Progenitor cell of endocrine pancreas (in vitro differentiated cells): ENCODE data around the gene CRYM. TPM values are rescaled to one million over a fixed set of nuclear protein-coding genes. Genes with fewer than 3 reads are reported as not detected.

Experiments used
- DNase-seq: peaks from one replicate; pipeline ENCODE4 v3.0.0; 2021; ENCODE audit warnings: low spot score; ENCODE audit not compliant: unreplicated experiment
- H3K27ac Mint-ChIP-seq: 2 replicates; pipeline ENCODE4 v1.8.0; 2021; ENCODE audit warnings: mild to moderate bottlenecking, moderate library complexity, mixed read lengths
- H3K27me3 Mint-ChIP-seq: 2 replicates; pipeline ENCODE4 v1.8.0; 2021; ENCODE audit warnings: mixed read lengths
- H3K36me3 Mint-ChIP-seq: 2 replicates; pipeline ENCODE4 v1.8.0; 2022; ENCODE audit warnings: mixed read lengths; ENCODE audit not compliant: insufficient read depth
- H3K4me1 Mint-ChIP-seq: 2 replicates; pipeline ENCODE4 v1.8.0; 2021; ENCODE audit warnings: low read depth, mixed read lengths
- H3K4me3 Mint-ChIP-seq: 2 replicates; pipeline ENCODE4 v1.8.0; 2021; ENCODE audit warnings: low read depth, mild to moderate bottlenecking, moderate library complexity, mixed read lengths
- H3K9me3 Mint-ChIP-seq: 2 replicates; pipeline ENCODE4 v1.8.0; 2021; ENCODE audit warnings: low read depth, mixed read lengths
- total RNA-seq: library from RNA; stranded (reverse); gene quantifications from 2 replicates; pipeline ENCODE4 v1.2.1, GENCODE V29; 2021
- TF ChIP-seq, protein P1 (sequence below): fragments of 200-600 bp; sonication (generic); IDR thresholded peaks from one replicate; pipeline ENCODE4 v1.5.0; 2021; ENCODE audit warnings: antibody characterized with exemption, mild to moderate bottlenecking; ENCODE audit not compliant: unreplicated experiment

Gene CRYM
- total RNA-seq, 1 donor from 2014 or later = 9.3 TPM

DNA sequence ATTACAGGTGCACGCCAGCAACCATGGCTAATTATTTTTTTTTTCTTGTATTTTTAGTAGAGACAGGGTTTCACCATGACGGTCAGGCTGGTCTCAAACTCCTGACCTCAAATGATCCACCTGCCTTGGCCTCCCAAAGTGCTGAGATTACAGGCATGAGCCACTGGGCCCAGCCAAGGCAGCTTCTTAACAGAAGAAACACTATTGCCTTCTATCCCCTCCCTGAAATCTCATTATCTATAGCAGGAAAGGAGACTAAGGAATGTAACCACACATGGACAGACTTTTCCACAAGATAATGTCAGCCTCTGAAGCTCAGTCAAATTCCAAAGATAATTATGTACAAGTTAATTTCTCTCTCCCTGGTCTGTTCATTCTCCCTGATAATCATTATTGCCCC, 61.0 kb downstream of the CRYM start:
- H3K4me3 Mint-ChIP-seq = no peak overlapping the region
- TF ChIP-seq, protein P1, sequence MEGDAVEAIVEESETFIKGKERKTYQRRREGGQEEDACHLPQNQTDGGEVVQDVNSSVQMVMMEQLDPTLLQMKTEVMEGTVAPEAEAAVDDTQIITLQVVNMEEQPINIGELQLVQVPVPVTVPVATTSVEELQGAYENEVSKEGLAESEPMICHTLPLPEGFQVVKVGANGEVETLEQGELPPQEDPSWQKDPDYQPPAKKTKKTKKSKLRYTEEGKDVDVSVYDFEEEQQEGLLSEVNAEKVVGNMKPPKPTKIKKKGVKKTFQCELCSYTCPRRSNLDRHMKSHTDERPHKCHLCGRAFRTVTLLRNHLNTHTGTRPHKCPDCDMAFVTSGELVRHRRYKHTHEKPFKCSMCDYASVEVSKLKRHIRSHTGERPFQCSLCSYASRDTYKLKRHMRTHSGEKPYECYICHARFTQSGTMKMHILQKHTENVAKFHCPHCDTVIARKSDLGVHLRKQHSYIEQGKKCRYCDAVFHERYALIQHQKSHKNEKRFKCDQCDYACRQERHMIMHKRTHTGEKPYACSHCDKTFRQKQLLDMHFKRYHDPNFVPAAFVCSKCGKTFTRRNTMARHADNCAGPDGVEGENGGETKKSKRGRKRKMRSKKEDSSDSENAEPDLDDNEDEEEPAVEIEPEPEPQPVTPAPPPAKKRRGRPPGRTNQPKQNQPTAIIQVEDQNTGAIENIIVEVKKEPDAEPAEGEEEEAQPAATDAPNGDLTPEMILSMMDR = no peak
- DNase-seq = no peak
- H3K9me3 Mint-ChIP-seq = peaks cover 3% of the 10 kb centered on the region
- no peaks in the 10 kb centered on the region for H3K36me3 Mint-ChIP-seq
- H3K4me1 Mint-ChIP-seq = peaks cover 21% of the 10 kb centered on the region
- H3K27me3 Mint-ChIP-seq = no peaks in the 10 kb centered on the region
- H3K27ac Mint-ChIP-seq = no peak overlapping the region

DNA sequence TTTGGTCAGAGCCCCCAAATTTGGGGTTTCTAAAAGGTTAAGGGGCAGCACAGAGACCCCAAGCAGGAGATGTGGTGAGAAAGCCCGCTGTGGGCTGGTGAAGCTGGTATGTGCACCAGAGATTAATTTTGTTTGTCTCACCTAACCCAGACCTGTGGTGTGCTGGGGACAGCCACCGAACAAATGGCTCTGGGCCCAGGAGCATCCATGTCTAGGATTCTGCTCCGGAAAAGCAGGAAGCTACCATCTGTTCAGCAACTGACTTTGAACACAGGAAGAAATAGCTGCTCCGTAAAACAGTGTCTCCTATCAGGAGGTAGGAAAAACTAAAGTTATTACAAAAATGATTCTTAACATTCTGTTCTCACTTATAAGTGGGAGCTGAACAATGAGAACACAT, 64.0 kb downstream of the CRYM start:
- no peak for DNase-seq
- Mint-ChIP-seq H3K27me3 (no peaks in the 10 kb centered on the region), H3K36me3 (no peaks in the 10 kb centered on the region), H3K27ac (no peak overlapping the region), H3K9me3 (no peaks in the 10 kb centered on the region), H3K4me3 (no peak overlapping the region), H3K4me1 (peaks cover 10% of the 10 kb centered on the region)
- TF ChIP-seq, protein P1 = no peak

DNA sequence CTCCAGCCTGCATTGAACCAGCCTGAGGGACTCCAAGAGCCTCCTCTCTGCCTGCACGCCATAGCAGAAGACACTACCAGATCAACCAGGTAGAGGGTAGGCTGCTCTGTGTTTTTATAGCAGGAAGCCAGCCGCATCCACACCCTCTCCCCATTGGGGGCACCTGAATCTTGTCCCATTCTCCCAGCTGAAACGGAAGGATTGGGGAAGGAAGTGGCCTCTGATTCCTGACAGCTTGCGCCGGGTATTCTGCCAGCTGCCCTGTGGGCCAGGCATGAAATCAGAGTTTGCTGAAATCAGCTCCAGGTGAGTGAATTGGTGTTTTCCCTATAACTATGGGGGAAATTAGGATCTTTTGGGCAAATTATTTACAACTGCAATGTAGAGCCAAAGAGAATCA, 66.6 kb downstream of the CRYM start, which contains the start of gene ZP2:
ZP2 (minus strand) TSS at position 89 of the 400 bp plus-strand sequence; CDS start at position 62, 27 bp downstream.
- TF ChIP-seq, protein P1 = no peak
- Mint-ChIP-seq H3K27ac (no peak within 1 kb of the TSS), H3K27me3 (no peaks in the 10 kb centered on the region), H3K9me3 (no peaks in the 10 kb centered on the region), H3K4me3 (no peak within 1 kb of the TSS), H3K36me3 (no peaks in the 10 kb centered on the region), H3K4me1 (peaks cover under 1% of the 10 kb centered on the region)
- no peak for DNase-seq

Other genes starting within 250 kb of the CRYM start
- 0.19 and 0.22 TPM in 2 replicates for gene DNAH3, start 127.4 kb downstream of the CRYM start, total RNA-seq
- gene LDAF1, start 119.6 kb downstream of the CRYM start, total RNA-seq = 20.0 and 20.3 TPM in 2 replicates
- not detected in 2 replicates for gene ZP2, start 66.7 kb downstream of the CRYM start, total RNA-seq
- gene ANKS4B, start 44.6 kb downstream of the CRYM start, total RNA-seq = 4.0 and 4.6 TPM in 2 replicates